K562 (cell line): ENCODE measurements around the gene ANKRD13D.

Source experiments
- CEBPB ChIP-seq: fragments of 450-650 bp; IDR thresholded peaks from 2 replicates; pipeline ENCODE4 v1.6.1; 2016; ENCODE audit warnings: missing genetic modification characterization, missing compliant biosample characterization
- CTCF ChIP-seq, 3 experiments: IDR thresholded peaks in 2 of 3; conservative IDR thresholded peaks in 1 of 3; 2 replicates each; pipeline ENCODE4 v1.5.1; 2011 to 2012; ENCODE audit warnings: low read length in 3 of 3, mild to moderate bottlenecking in 3 of 3, control low read depth in 2 of 3, improper control_type of control experiment in 1 of 3, inconsistent platforms in 1 of 3, low read depth in 1 of 3, mixed read lengths in 1 of 3, moderate library complexity in 1 of 3; ENCODE audit not compliant: insufficient read depth in 2 of 3
- JUN ChIP-seq, 2 experiments: sonication (generic) in 1 of 2; formaldehyde crosslinking in 1 of 2; IDR thresholded peaks; 2 replicates each; pipeline versions ENCODE4 v1.6.1 to v1.8.0; 2012 to 2022; ENCODE audit warnings: borderline replicate concordance in 2 of 2, mild to moderate bottlenecking in 2 of 2, improper control_type of control experiment in 1 of 2, low read depth in 1 of 2, low read length in 1 of 2, missing genetic modification reagents in 1 of 2
- TAF1 ChIP-seq: IDR thresholded peaks from 2 replicates; pipeline ENCODE4 v1.6.1; 2011; ENCODE audit warnings: mild to moderate bottlenecking, low read length, moderate library complexity; ENCODE audit not compliant: insufficient read depth, control insufficient read depth, severe bottlenecking; ENCODE audit errors: extremely low read depth
- TAL1 ChIP-seq: fragments of 450-650 bp; IDR thresholded peaks from 2 replicates; pipeline ENCODE4 v1.6.1; 2016; ENCODE audit warnings: mild to moderate bottlenecking

- 0 out of 6 replicates have a peak, but pooled peaks of 2 of the 3 experiments have one; percentile 5 to 20 for TF ChIP-seq CTCF (IDR thresholded peaks at IDR 0.05 in 2 of 3, conservative IDR thresholded peaks at IDR 0.05 in 1 of 3; ENCODE audit: insufficient read depth in 2 of 3, low read depth in 1 of 3, low read length in 3 of 3)
- TF ChIP-seq JUN (IDR thresholded peaks at IDR 0.05; ENCODE audit: borderline replicate concordance, low read depth, low read length) = no peak
- no peak for TF ChIP-seq JUN (CRISPR knock-in tag; IDR thresholded peaks at IDR 0.05; ENCODE audit: borderline replicate concordance)
- no peak for TF ChIP-seq CEBPB (tag)
- TF ChIP-seq TAF1 = no peak
- TF ChIP-seq TAL1 = no peak
Observed at GRCh38 chr11:67286621-67287333, 2.3 kb upstream of the ANKRD13D start.
